ENCODE results near the gene CEP170.
"Not testable (repeated sequence)": the region's sequence is repeated elsewhere in the genome, so short reads cannot be mapped to it uniquely, and the experiment has no call there.

DNA sequence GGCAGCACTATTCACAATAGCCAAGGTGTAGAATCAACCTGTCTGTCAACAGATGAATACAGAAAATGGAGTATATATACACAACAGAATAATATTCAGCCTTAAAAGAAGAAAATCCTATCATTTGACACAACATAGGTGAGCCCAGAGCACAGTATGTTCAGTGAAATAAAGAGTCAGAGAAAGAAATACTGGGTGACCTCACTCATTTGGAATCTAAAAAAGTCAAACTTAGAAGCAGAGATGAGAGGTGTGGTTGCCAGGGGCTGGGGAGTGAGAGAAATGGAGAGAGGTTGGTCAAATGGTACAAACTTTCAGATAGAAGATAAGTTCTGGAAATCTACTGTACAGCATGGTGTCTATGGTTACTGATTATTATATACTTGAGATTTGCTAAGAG is 150.0 kb downstream of the CEP170 start:
- TF ChIP-seq, protein P1, sequence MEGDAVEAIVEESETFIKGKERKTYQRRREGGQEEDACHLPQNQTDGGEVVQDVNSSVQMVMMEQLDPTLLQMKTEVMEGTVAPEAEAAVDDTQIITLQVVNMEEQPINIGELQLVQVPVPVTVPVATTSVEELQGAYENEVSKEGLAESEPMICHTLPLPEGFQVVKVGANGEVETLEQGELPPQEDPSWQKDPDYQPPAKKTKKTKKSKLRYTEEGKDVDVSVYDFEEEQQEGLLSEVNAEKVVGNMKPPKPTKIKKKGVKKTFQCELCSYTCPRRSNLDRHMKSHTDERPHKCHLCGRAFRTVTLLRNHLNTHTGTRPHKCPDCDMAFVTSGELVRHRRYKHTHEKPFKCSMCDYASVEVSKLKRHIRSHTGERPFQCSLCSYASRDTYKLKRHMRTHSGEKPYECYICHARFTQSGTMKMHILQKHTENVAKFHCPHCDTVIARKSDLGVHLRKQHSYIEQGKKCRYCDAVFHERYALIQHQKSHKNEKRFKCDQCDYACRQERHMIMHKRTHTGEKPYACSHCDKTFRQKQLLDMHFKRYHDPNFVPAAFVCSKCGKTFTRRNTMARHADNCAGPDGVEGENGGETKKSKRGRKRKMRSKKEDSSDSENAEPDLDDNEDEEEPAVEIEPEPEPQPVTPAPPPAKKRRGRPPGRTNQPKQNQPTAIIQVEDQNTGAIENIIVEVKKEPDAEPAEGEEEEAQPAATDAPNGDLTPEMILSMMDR (IDR thresholded peaks at IDR 0.05; ENCODE audit: poor library complexity, severe bottlenecking) = not testable (repeated sequence)
- not testable (repeated sequence) for TF ChIP-seq EZH2 (IDR thresholded peaks at IDR 0.05; ENCODE audit: borderline replicate concordance, insufficient read depth, low read length, poor library complexity, severe bottlenecking); POLR2AphosphoS5 (IDR thresholded peaks at IDR 0.05); TAF1 (IDR thresholded peaks at IDR 0.05; ENCODE audit: low read depth)
- TF ChIP-seq, protein P2, sequence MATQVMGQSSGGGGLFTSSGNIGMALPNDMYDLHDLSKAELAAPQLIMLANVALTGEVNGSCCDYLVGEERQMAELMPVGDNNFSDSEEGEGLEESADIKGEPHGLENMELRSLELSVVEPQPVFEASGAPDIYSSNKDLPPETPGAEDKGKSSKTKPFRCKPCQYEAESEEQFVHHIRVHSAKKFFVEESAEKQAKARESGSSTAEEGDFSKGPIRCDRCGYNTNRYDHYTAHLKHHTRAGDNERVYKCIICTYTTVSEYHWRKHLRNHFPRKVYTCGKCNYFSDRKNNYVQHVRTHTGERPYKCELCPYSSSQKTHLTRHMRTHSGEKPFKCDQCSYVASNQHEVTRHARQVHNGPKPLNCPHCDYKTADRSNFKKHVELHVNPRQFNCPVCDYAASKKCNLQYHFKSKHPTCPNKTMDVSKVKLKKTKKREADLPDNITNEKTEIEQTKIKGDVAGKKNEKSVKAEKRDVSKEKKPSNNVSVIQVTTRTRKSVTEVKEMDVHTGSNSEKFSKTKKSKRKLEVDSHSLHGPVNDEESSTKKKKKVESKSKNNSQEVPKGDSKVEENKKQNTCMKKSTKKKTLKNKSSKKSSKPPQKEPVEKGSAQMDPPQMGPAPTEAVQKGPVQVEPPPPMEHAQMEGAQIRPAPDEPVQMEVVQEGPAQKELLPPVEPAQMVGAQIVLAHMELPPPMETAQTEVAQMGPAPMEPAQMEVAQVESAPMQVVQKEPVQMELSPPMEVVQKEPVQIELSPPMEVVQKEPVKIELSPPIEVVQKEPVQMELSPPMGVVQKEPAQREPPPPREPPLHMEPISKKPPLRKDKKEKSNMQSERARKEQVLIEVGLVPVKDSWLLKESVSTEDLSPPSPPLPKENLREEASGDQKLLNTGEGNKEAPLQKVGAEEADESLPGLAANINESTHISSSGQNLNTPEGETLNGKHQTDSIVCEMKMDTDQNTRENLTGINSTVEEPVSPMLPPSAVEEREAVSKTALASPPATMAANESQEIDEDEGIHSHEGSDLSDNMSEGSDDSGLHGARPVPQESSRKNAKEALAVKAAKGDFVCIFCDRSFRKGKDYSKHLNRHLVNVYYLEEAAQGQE (IDR thresholded peaks at IDR 0.05; ENCODE audit: borderline replicate concordance) = not testable (repeated sequence)
